Caco-2 (cell line): Measurements from ENCODE around the gene EPS15. TPM values are rescaled to one million over a fixed set of nuclear protein-coding genes. Genes with fewer than 3 reads are reported as not detected.

ENCODE experiments used
- BruUV-seq: library from RNA; stranded (reverse); fragments of 400-500 nt; replicated peaks from 2 replicates; lab custom pipeline; 2021; lab: Mats Ljungman, UMichigan
- CTCF ChIA-PET: fragments of 300-600 bp; sonication (Branson Sonifier 250); formaldehyde crosslinking; loops from one replicate; lab custom pipeline; 2022; ENCODE audit warnings: antibody characterized with exemption; lab: Charles Lee
- POLR2A ChIA-PET: fragments of 300-600 bp; sonication (Branson Sonifier 250); formaldehyde crosslinking; loops from one replicate; lab custom pipeline; 2022; ENCODE audit warnings: antibody characterized with exemption; lab: Charles Lee
- DNase-seq, 2 experiments: peaks; one replicate each; pipeline versions ENCODE4 v3.0.0 to v3.0.0-alpha.2; 2020 to 2022
- H3K27me3 ChIP-seq: replicated peaks from 2 replicates; pipeline ENCODE4 v1.6.0; 2011; ENCODE audit warnings: low read length; ENCODE audit not compliant: control insufficient read depth, insufficient read depth
- H3K36me3 ChIP-seq: 2 replicates; pipeline ENCODE4 v1.5.1; 2011; ENCODE audit warnings: low read length; ENCODE audit not compliant: control insufficient read depth, insufficient read depth
- H3K4me1 ChIP-seq: fragments of 250-450 bp; sonication (Bioruptor Pico); 2 replicates; pipeline ENCODE4 v1.5.1; 2020; ENCODE audit warnings: mild to moderate bottlenecking
- H3K4me3 ChIP-seq: 2 replicates; pipeline ENCODE4 v1.5.1; 2011; ENCODE audit warnings: low read depth, mild to moderate bottlenecking, control low read depth, low read length
- H3K9me3 ChIP-seq: fragments of 250-450 bp; sonication (Bioruptor Pico); 2 replicates; pipeline ENCODE4 v1.5.1; 2020; ENCODE audit warnings: mild to moderate bottlenecking, moderate library complexity
- H3K27ac Mint-ChIP-seq: one replicate; pipeline ENCODE4 v1.8.0; 2022; ENCODE audit warnings: mixed read lengths; ENCODE audit not compliant: unreplicated experiment
- H3K27me3 Mint-ChIP-seq: one replicate; pipeline ENCODE4 v1.8.0; 2022; ENCODE audit warnings: mixed read lengths; ENCODE audit not compliant: insufficient read depth, unreplicated experiment
- H3K36me3 Mint-ChIP-seq: one replicate; pipeline ENCODE4 v1.8.0; 2022; ENCODE audit warnings: mild to moderate bottlenecking, mixed read lengths; ENCODE audit not compliant: insufficient read depth, unreplicated experiment
- H3K4me1 Mint-ChIP-seq: one replicate; pipeline ENCODE4 v1.8.0; 2022; ENCODE audit warnings: low read depth, mixed read lengths; ENCODE audit not compliant: unreplicated experiment
- H3K4me3 Mint-ChIP-seq: one replicate; pipeline ENCODE4 v1.8.0; 2022; ENCODE audit warnings: mild to moderate bottlenecking, moderate library complexity, mixed read lengths; ENCODE audit not compliant: unreplicated experiment
- H3K9me3 Mint-ChIP-seq: one replicate; pipeline ENCODE4 v1.8.0; 2022; ENCODE audit warnings: mixed read lengths; ENCODE audit not compliant: unreplicated experiment
- CTCF ChIP-seq, 2 experiments: fragments of 200-600 bp in 1 of 2; IDR thresholded peaks; 1 replicate in 1 of 2; 2 replicates in 1 of 2; pipeline versions ENCODE4 v1.5.1 to v1.8.0; 2011 to 2022; ENCODE audit warnings: antibody characterized with exemption in 1 of 2, control low read depth in 1 of 2, inconsistent platforms in 1 of 2, low read depth in 1 of 2, low read length in 1 of 2, mild to moderate bottlenecking in 1 of 2, moderate library complexity in 1 of 2; ENCODE audit not compliant: insufficient read depth in 1 of 2, severe bottlenecking in 1 of 2, unreplicated experiment in 1 of 2
- intact Hi-C: fragments of 100-400 bp; cut with micrococcal nuclease; formaldehyde crosslinking; loops from one replicate; pipeline ENCODE4 v1.10.0; 2022; ENCODE audit not compliant: unreplicated experiment
- total RNA-seq: library from RNA; stranded (reverse); gene quantifications from 2 replicates; pipeline ENCODE4 v1.2.3, GENCODE V29; 2022

Gene EPS15
- total RNA-seq, 1 experiment from 2014 or later: 41.5 TPM

GRCh38 chr1:51341876-51342496 is 177.1 kb downstream of the EPS15 start:
- no peak overlapping the region for H3K4me3 Mint-ChIP-seq
- no peak for DNase-seq
- TF ChIP-seq CTCF (IDR thresholded peaks at IDR 0.05; ENCODE audit: insufficient read depth in 1 of 2, low read depth in 1 of 2, low read length in 1 of 2, severe bottlenecking in 1 of 2, unreplicated experiment in 1 of 2): no peak
- H3K4me1 ChIP-seq: peaks cover 6% of the 10 kb centered on the region; the same call in 1 of the 2 replicates
- intact Hi-C loops: no loop called here
- H3K36me3 ChIP-seq: no peaks in the 10 kb centered on the region
- H3K36me3 Mint-ChIP-seq: no peaks in the 10 kb centered on the region
- BruUV-seq: no TSS peak
- H3K9me3 ChIP-seq: no peaks in the 10 kb centered on the region
- ChIA-PET POLR2A (no interaction called here), CTCF (no interaction called here)
- H3K4me1 Mint-ChIP-seq: peaks cover 7% of the 10 kb centered on the region
- H3K4me3 ChIP-seq: no peak overlapping the region
- H3K27me3 ChIP-seq: no peaks in the 10 kb centered on the region
- H3K27me3 Mint-ChIP-seq: no peaks in the 10 kb centered on the region
- H3K27ac Mint-ChIP-seq: no peak overlapping the region
- H3K9me3 Mint-ChIP-seq: no peaks in the 10 kb centered on the region

- Mint-ChIP-seq H3K36me3 (no peaks in the 10 kb centered on the region), H3K27ac (no peak overlapping the region), H3K4me1 (peaks cover 14% of the 10 kb centered on the region), H3K4me3 (no peak overlapping the region), H3K27me3 (no peaks in the 10 kb centered on the region), H3K9me3 (no peaks in the 10 kb centered on the region)
- no TSS peak for BruUV-seq
- CTCF ChIA-PET: no interaction called here
- Histone ChIP-seq H3K9me3 (no peaks in the 10 kb centered on the region), H3K4me3 (no peak overlapping the region), H3K36me3 (no peaks in the 10 kb centered on the region), H3K4me1 (peaks cover 13% of the 10 kb centered on the region), H3K27me3 (no peaks in the 10 kb centered on the region)
- no peak for DNase-seq
- intact Hi-C loops: no loop called here
- POLR2A ChIA-PET: no interaction called here
- TF ChIP-seq CTCF (IDR thresholded peaks at IDR 0.05; ENCODE audit: insufficient read depth in 1 of 2, low read depth in 1 of 2, low read length in 1 of 2, severe bottlenecking in 1 of 2, unreplicated experiment in 1 of 2): no peak
These were observed 178.7 kb downstream of the EPS15 start for GRCh38 chr1:51340380-51340779.

GRCh38 chr1:51336711-51337110 is 182.4 kb downstream of the EPS15 start:
- H3K4me3 Mint-ChIP-seq: no peak overlapping the region
- peaks cover 10% of the 10 kb centered on the region for H3K4me1 Mint-ChIP-seq
- intact Hi-C loops: no loop called here
- H3K4me3 ChIP-seq: no peak overlapping the region
- H3K36me3 Mint-ChIP-seq: no peaks in the 10 kb centered on the region
- H3K27me3 Mint-ChIP-seq: no peaks in the 10 kb centered on the region
- no TSS peak for BruUV-seq
- no peak overlapping the region for H3K27ac Mint-ChIP-seq
- ChIA-PET POLR2A (no interaction called here), CTCF (interaction anchor here (0.6 kb wide), 1 partner anchor 383 kb away, joined by 3 read pairs; no protein-coding TSS in a partner anchor)
- H3K36me3 ChIP-seq: no peaks in the 10 kb centered on the region
- no peak for DNase-seq
- no peaks in the 10 kb centered on the region for H3K9me3 Mint-ChIP-seq
- no peaks in the 10 kb centered on the region for H3K27me3 ChIP-seq
- H3K9me3 ChIP-seq: no peaks in the 10 kb centered on the region
- TF ChIP-seq CTCF (IDR thresholded peaks at IDR 0.05; ENCODE audit: insufficient read depth in 1 of 2, low read depth in 1 of 2, low read length in 1 of 2, severe bottlenecking in 1 of 2, unreplicated experiment in 1 of 2): no peak
- H3K4me1 ChIP-seq: peaks cover 19% of the 10 kb centered on the region
